ENCODE measurements around the gene ANKS1B.

ANKS1B gene

DNA sequence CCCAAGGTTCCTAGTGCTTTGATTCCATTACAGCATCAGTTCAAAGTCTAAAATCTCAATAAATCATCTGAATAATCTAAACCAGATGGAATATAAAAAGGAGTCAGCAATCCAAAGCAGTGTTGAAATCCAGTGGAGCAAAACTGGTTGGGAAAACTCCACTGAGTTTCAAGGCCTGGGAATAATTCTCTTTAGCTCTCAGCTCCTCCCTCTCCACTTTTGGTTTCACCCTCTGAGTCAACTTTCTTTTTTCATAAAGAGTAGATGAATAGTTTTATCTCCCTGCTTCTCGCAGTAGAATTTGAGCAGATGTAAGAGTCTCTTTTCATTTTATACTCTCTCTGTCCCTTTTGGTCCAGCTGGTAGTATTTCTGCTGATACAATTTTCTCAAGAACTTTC lies 1001.1 kb downstream of the ANKS1B start:
- no peak overlapping the region for H3K27ac ChIP-seq (ENCODE audit: low read depth, low read length, poor library complexity, severe bottlenecking)
- no peaks in the 10 kb centered on the region for H3K79me2 ChIP-seq (ENCODE audit: insufficient read depth, low read length)
- no peaks in the 10 kb centered on the region for H4K20me1 ChIP-seq (ENCODE audit: insufficient read depth, low read length)
- H3K9ac ChIP-seq (ENCODE audit: low read length), result no peak overlapping the region
- no peaks in the 10 kb centered on the region for H3K4me1 ChIP-seq (ENCODE audit: insufficient read depth, low read length, severe bottlenecking)
- no peak overlapping the region for H2AFZ ChIP-seq (ENCODE audit: low read length)
- TF ChIP-seq EZH2 (IDR thresholded peaks at IDR 0.05; ENCODE audit: borderline replicate concordance, low read length), result no peak
- TF ChIP-seq, protein P1, sequence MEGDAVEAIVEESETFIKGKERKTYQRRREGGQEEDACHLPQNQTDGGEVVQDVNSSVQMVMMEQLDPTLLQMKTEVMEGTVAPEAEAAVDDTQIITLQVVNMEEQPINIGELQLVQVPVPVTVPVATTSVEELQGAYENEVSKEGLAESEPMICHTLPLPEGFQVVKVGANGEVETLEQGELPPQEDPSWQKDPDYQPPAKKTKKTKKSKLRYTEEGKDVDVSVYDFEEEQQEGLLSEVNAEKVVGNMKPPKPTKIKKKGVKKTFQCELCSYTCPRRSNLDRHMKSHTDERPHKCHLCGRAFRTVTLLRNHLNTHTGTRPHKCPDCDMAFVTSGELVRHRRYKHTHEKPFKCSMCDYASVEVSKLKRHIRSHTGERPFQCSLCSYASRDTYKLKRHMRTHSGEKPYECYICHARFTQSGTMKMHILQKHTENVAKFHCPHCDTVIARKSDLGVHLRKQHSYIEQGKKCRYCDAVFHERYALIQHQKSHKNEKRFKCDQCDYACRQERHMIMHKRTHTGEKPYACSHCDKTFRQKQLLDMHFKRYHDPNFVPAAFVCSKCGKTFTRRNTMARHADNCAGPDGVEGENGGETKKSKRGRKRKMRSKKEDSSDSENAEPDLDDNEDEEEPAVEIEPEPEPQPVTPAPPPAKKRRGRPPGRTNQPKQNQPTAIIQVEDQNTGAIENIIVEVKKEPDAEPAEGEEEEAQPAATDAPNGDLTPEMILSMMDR (IDR thresholded peaks at IDR 0.05; ENCODE audit: low read length), result no peak
- no peak overlapping the region for H3K4me3 ChIP-seq (ENCODE audit: low read depth, low read length, poor library complexity, severe bottlenecking)
- H3K36me3 ChIP-seq (ENCODE audit: insufficient read depth, low read length), result no peaks in the 10 kb centered on the region
- no peaks in the 10 kb centered on the region for H3F3A ChIP-seq (ENCODE audit: insufficient read depth, low read length)
- no peaks in the 10 kb centered on the region for H3K9me2 ChIP-seq (ENCODE audit: low read depth, low read length)
- no peaks in the 10 kb centered on the region for H3K27me3 ChIP-seq (ENCODE audit: insufficient read depth, low read length)
- no peak overlapping the region for H3K4me2 ChIP-seq (ENCODE audit: low read length)
- H3K9me3 ChIP-seq (ENCODE audit: low read length), result no peaks in the 10 kb centered on the region

DNA sequence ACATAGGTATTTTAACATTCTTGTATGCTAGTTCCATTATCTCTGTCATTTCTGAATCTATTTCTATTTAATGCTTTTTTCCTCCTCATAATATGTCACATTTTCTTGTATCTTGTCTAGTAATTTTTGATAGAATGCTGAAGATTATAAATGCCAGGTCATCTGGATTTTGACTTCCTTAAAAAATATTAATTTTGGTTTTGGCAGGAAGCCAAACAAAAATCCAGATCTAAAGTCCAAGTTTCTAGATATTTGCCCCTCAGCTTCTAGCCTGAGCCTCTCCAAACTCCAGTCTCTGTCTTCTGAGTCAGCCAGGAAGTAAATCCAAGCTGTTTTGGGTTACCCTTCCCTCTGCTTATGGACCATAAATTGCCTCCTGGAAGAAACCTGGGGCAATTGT lies 1004.2 kb downstream of the ANKS1B start:
- Histone ChIP-seq H4K20me1 (ENCODE audit: insufficient read depth, low read length) (no peaks in the 10 kb centered on the region), H3K79me2 (ENCODE audit: insufficient read depth, low read length) (no peaks in the 10 kb centered on the region), H3K9ac (ENCODE audit: low read length) (no peak overlapping the region), H3K4me1 (ENCODE audit: insufficient read depth, low read length, severe bottlenecking) (no peaks in the 10 kb centered on the region), H3K36me3 (ENCODE audit: insufficient read depth, low read length) (no peaks in the 10 kb centered on the region), H3K9me3 (ENCODE audit: low read length) (no peaks in the 10 kb centered on the region), H2AFZ (ENCODE audit: low read length) (no peak overlapping the region), H3K9me2 (ENCODE audit: low read depth, low read length) (no peaks in the 10 kb centered on the region), H3K27me3 (ENCODE audit: insufficient read depth, low read length) (no peaks in the 10 kb centered on the region), H3K4me2 (ENCODE audit: low read length) (no peak overlapping the region), H3K4me3 (ENCODE audit: low read depth, low read length, poor library complexity, severe bottlenecking) (no peak overlapping the region), H3F3A (ENCODE audit: insufficient read depth, low read length) (no peaks in the 10 kb centered on the region), H3K27ac (ENCODE audit: low read depth, low read length, poor library complexity, severe bottlenecking) (no peak overlapping the region)
- TF ChIP-seq, protein P1 (IDR thresholded peaks at IDR 0.05; ENCODE audit: low read length), result no peak
- TF ChIP-seq EZH2 (IDR thresholded peaks at IDR 0.05; ENCODE audit: borderline replicate concordance, low read length), result no peak

DNA sequence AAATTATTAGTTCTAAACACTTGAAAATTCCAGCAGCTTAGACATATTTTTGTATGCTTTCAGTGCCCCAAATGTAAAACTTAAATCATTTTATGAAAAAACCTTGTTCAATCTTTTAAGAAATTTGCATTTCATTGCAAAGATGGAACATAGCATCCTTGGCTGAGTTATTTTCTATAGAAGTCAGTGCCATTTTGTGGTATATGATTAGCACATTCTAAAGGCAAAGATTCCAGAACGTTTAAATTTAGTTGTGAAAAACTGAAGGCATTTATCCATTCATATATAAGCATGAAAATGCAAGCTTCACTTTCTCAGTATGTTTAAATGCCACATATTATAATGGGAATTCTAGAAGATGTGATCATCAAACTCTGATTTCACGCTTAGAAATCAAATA lies 1007.5 kb downstream of the ANKS1B start:
- Histone ChIP-seq H4K20me1 (ENCODE audit: insufficient read depth, low read length) (no peaks in the 10 kb centered on the region), H3K27me3 (ENCODE audit: insufficient read depth, low read length) (no peaks in the 10 kb centered on the region), H3K4me1 (ENCODE audit: insufficient read depth, low read length, severe bottlenecking) (no peaks in the 10 kb centered on the region), H3K9ac (ENCODE audit: low read length) (no peak overlapping the region), H3F3A (ENCODE audit: insufficient read depth, low read length) (no peaks in the 10 kb centered on the region), H3K79me2 (ENCODE audit: insufficient read depth, low read length) (no peaks in the 10 kb centered on the region), H3K4me2 (ENCODE audit: low read length) (no peak overlapping the region), H3K36me3 (ENCODE audit: insufficient read depth, low read length) (no peaks in the 10 kb centered on the region), H3K9me3 (ENCODE audit: low read length) (no peaks in the 10 kb centered on the region), H3K27ac (ENCODE audit: low read depth, low read length, poor library complexity, severe bottlenecking) (no peak overlapping the region), H3K9me2 (ENCODE audit: low read depth, low read length) (no peaks in the 10 kb centered on the region), H2AFZ (ENCODE audit: low read length) (no peak overlapping the region), H3K4me3 (ENCODE audit: low read depth, low read length, poor library complexity, severe bottlenecking) (no peak overlapping the region)
- TF ChIP-seq, protein P1 (IDR thresholded peaks at IDR 0.05; ENCODE audit: low read length), result no peak
- TF ChIP-seq EZH2 (IDR thresholded peaks at IDR 0.05; ENCODE audit: borderline replicate concordance, low read length), result no peak

Data from OCI-LY1 (cell line).